ENCODE measurements around the gene MBOAT7. TPM values are rescaled to one million over a fixed set of nuclear protein-coding genes. Genes with fewer than 3 reads are reported as not detected.
"Not testable (repeated sequence)": the region's sequence is repeated elsewhere in the genome, so short reads cannot be mapped to it uniquely, and the experiment has no call there.

MBOAT7 gene
- polyA plus RNA-seq, 1 of the 3 experiments (the other 2 are of a cell fraction), result 80.8 TPM

DNA sequence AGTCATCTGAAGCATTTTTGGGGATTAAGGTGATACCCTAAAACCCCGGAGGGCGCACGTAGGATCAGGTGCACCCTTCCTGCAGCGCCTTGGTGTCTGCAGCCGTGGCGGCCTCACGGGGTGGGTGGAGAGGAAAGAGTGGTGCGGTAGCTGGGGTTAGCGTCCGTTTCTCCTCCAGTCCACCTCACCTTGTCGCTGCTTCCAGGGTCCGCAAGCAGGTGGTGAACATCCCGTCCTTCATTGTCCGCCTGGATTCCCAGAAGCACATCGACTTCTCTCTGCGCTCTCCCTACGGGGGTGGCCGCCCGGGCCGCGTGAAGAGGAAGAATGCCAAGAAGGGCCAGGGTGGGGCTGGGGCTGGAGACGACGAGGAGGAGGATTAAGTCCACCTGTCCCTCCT is 17.8 kb upstream of the MBOAT7 start:
- Histone ChIP-seq H3F3A (replicated peaks; ENCODE audit: insufficient read depth) (peaks cover 72% of the 10 kb centered on the region), H3K79me2 (ENCODE audit: insufficient read depth) (peaks cover 68% of the 10 kb centered on the region), H3K36me3 (replicated peaks in 1 of 2; ENCODE audit: control insufficient read depth in 1 of 2, insufficient read depth in 2 of 2, low read length in 1 of 2) (peaks cover 55 to 62% of the 10 kb centered on the region in 2 experiments), H4K20me1 (ENCODE audit: insufficient read depth) (peaks cover 94% of the 10 kb centered on the region), H3K4me1 (ENCODE audit: control insufficient read depth in 1 of 2, insufficient read depth in 2 of 2, low read depth in 1 of 2, low read length in 1 of 2) (peaks cover 45 to 56% of the 10 kb centered on the region in 2 experiments)
- H3K9ac ChIP-seq; H3K27ac ChIP-seq (ENCODE audit: low read depth in 2 of 2, low read length in 1 of 2); CTCF ChIA-PET; H3K9me3 ChIP-seq; H3K27me3 ChIP-seq (ENCODE audit: insufficient read depth); H2AFZ ChIP-seq (ENCODE audit: low read depth); H3K4me2 ChIP-seq; POLR2A ChIA-PET; DNase-seq; H3K9me2 ChIP-seq; H3K4me3 ChIP-seq (ENCODE audit: low read depth in 2 of 2, low read length in 1 of 2): not testable (repeated sequence)
- WGBS (ENCODE audit: low lambda C conversion rate), result 90% methylated on average over 23 of the region's 23 CpGs

DNA sequence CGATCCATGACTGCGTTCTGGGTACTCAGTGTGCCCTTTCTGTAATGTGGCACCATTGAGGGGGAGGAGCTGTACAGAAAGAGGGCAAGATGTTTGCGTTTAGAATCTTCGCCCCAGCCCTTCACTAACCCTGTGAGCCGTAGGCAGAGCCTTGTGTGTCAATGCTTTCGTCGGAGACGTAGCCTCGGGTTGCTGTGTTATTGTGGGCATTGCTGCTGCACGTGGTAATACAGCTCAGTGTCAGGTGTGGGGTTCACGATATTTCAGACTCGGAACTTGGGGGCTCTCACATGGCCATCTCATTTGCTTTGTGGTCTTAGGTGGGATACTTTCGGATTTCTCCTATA is 17.4 kb upstream of the MBOAT7 start:
- ChIA-PET CTCF (no interaction called here), POLR2A (no interaction called here)
- peaks cover 59 to 66% of the 10 kb centered on the region in 2 experiments for H3K36me3 ChIP-seq (replicated peaks in 1 of 2; ENCODE audit: control insufficient read depth in 1 of 2, insufficient read depth in 2 of 2, low read length in 1 of 2)
- no peak overlapping the region; the same call in 1 of the 2 replicates for H3K4me2 ChIP-seq
- H3K9ac ChIP-seq, result no peak overlapping the region
- H3K4me1 ChIP-seq (ENCODE audit: control insufficient read depth in 1 of 2, insufficient read depth in 2 of 2, low read depth in 1 of 2, low read length in 1 of 2), result peaks cover 49 to 60% of the 10 kb centered on the region in 2 experiments
- peaks cover 72% of the 10 kb centered on the region for H3K79me2 ChIP-seq (ENCODE audit: insufficient read depth)
- DNase-seq, result no peak
- no peaks in the 10 kb centered on the region for H3K9me3 ChIP-seq
- no peak overlapping the region for H3K4me3 ChIP-seq (ENCODE audit: low read depth in 2 of 2, low read length in 1 of 2)
- H2AFZ ChIP-seq (ENCODE audit: low read depth), result no peak overlapping the region
- 88% methylated on average over 13 of the region's 13 CpGs for WGBS (ENCODE audit: low lambda C conversion rate)
- H3F3A ChIP-seq (replicated peaks; ENCODE audit: insufficient read depth), result peaks cover 76% of the 10 kb centered on the region
- TF ChIP-seq MXI1 (IDR thresholded peaks at IDR 0.05; ENCODE audit: low read depth, low read length) (no peak), ELF1 (IDR thresholded peaks at IDR 0.05) (no peak), SIN3A (IDR thresholded peaks at IDR 0.05; ENCODE audit: borderline replicate concordance, low read depth, low read length) (no peak), TCF12 (IDR thresholded peaks at IDR 0.05) (no peak), POLR2AphosphoS5 (IDR thresholded peaks at IDR 0.05; ENCODE audit: low read depth, low read length) (no peak), GABPA (IDR thresholded peaks at IDR 0.05; ENCODE audit: low read depth) (no peak), RXRA (IDR thresholded peaks at IDR 0.05; ENCODE audit: borderline replicate concordance, low read depth) (no peak), RFX5 (IDR thresholded peaks at IDR 0.05; ENCODE audit: low read length) (no peak), JUND (IDR thresholded peaks at IDR 0.05) (no peak), FOSL2 (IDR thresholded peaks at IDR 0.05; ENCODE audit: borderline replicate concordance, low read depth) (no peak), YY1 (IDR thresholded peaks at IDR 0.05; ENCODE audit: low read depth) (no peak), NFIC (IDR thresholded peaks at IDR 0.05; ENCODE audit: borderline replicate concordance) (no peak), RCOR1 (IDR thresholded peaks at IDR 0.05; ENCODE audit: low read length) (no peak), SMC3 (IDR thresholded peaks at IDR 0.05; ENCODE audit: low read depth, low read length) (no peak)
- TF ChIP-seq, protein P1, sequence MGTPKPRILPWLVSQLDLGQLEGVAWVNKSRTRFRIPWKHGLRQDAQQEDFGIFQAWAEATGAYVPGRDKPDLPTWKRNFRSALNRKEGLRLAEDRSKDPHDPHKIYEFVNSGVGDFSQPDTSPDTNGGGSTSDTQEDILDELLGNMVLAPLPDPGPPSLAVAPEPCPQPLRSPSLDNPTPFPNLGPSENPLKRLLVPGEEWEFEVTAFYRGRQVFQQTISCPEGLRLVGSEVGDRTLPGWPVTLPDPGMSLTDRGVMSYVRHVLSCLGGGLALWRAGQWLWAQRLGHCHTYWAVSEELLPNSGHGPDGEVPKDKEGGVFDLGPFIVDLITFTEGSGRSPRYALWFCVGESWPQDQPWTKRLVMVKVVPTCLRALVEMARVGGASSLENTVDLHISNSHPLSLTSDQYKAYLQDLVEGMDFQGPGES (IDR thresholded peaks at IDR 0.05; ENCODE audit: low read depth, low read length), result no peak
- TF ChIP-seq, protein P2, sequence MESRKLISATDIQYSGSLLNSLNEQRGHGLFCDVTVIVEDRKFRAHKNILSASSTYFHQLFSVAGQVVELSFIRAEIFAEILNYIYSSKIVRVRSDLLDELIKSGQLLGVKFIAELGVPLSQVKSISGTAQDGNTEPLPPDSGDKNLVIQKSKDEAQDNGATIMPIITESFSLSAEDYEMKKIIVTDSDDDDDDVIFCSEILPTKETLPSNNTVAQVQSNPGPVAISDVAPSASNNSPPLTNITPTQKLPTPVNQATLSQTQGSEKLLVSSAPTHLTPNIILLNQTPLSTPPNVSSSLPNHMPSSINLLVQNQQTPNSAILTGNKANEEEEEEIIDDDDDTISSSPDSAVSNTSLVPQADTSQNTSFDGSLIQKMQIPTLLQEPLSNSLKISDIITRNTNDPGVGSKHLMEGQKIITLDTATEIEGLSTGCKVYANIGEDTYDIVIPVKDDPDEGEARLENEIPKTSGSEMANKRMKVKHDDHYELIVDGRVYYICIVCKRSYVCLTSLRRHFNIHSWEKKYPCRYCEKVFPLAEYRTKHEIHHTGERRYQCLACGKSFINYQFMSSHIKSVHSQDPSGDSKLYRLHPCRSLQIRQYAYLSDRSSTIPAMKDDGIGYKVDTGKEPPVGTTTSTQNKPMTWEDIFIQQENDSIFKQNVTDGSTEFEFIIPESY (IDR thresholded peaks at IDR 0.05; ENCODE audit: borderline replicate concordance, low read depth), result no peak
- TF ChIP-seq, protein P3, sequence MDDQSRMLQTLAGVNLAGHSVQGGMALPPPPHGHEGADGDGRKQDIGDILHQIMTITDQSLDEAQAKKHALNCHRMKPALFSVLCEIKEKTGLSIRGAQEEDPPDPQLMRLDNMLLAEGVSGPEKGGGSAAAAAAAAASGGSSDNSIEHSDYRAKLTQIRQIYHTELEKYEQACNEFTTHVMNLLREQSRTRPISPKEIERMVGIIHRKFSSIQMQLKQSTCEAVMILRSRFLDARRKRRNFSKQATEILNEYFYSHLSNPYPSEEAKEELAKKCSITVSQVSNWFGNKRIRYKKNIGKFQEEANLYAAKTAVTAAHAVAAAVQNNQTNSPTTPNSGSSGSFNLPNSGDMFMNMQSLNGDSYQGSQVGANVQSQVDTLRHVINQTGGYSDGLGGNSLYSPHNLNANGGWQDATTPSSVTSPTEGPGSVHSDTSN (IDR thresholded peaks at IDR 0.05), result no peak
- TF ChIP-seq, protein P4, sequence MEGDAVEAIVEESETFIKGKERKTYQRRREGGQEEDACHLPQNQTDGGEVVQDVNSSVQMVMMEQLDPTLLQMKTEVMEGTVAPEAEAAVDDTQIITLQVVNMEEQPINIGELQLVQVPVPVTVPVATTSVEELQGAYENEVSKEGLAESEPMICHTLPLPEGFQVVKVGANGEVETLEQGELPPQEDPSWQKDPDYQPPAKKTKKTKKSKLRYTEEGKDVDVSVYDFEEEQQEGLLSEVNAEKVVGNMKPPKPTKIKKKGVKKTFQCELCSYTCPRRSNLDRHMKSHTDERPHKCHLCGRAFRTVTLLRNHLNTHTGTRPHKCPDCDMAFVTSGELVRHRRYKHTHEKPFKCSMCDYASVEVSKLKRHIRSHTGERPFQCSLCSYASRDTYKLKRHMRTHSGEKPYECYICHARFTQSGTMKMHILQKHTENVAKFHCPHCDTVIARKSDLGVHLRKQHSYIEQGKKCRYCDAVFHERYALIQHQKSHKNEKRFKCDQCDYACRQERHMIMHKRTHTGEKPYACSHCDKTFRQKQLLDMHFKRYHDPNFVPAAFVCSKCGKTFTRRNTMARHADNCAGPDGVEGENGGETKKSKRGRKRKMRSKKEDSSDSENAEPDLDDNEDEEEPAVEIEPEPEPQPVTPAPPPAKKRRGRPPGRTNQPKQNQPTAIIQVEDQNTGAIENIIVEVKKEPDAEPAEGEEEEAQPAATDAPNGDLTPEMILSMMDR (IDR thresholded peaks at IDR 0.05), result no peak
- H3K27ac ChIP-seq (ENCODE audit: low read depth in 2 of 2, low read length in 1 of 2), result no peak overlapping the region
- H3K9me2 ChIP-seq, result no peaks in the 10 kb centered on the region
- H4K20me1 ChIP-seq (ENCODE audit: insufficient read depth), result peaks cover 98% of the 10 kb centered on the region
- no peaks in the 10 kb centered on the region for H3K27me3 ChIP-seq (ENCODE audit: insufficient read depth)

All from SK-N-SH (cell line).